ENCODE measurements around the gene RCAN3.
A peak's percentile ranks its signal among the peaks of the same experiment; 100 is the strongest.

The RCAN3 gene

GRCh38 chr1:24568475-24568874 lies 65.8 kb downstream of the RCAN3 start:
- TF ChIP-seq, protein P1, sequence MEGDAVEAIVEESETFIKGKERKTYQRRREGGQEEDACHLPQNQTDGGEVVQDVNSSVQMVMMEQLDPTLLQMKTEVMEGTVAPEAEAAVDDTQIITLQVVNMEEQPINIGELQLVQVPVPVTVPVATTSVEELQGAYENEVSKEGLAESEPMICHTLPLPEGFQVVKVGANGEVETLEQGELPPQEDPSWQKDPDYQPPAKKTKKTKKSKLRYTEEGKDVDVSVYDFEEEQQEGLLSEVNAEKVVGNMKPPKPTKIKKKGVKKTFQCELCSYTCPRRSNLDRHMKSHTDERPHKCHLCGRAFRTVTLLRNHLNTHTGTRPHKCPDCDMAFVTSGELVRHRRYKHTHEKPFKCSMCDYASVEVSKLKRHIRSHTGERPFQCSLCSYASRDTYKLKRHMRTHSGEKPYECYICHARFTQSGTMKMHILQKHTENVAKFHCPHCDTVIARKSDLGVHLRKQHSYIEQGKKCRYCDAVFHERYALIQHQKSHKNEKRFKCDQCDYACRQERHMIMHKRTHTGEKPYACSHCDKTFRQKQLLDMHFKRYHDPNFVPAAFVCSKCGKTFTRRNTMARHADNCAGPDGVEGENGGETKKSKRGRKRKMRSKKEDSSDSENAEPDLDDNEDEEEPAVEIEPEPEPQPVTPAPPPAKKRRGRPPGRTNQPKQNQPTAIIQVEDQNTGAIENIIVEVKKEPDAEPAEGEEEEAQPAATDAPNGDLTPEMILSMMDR (IDR thresholded peaks at IDR 0.05; ENCODE audit: borderline replicate concordance, extremely low read depth, low read length, poor library complexity, severe bottlenecking): no peak
- TF ChIP-seq EZH2 (IDR thresholded peaks at IDR 0.05; ENCODE audit: borderline replicate concordance, low read depth, low read length, severe bottlenecking): no peak
- no peaks in the 10 kb centered on the region for H3K79me2 ChIP-seq (ENCODE audit: insufficient read depth, low read length)
- H3K4me3 ChIP-seq (ENCODE audit: low read depth in 1 of 2, low read length in 2 of 2): no peak overlapping the region
- H3K27me3 ChIP-seq (ENCODE audit: insufficient read depth, low read length, poor library complexity): no peaks in the 10 kb centered on the region
- H3K9ac ChIP-seq (ENCODE audit: low read depth, low read length): no peak overlapping the region
- ATAC-seq (ENCODE audit: insufficient read depth, low read depth): no peak
- no peak overlapping the region for H2AFZ ChIP-seq (ENCODE audit: low read depth, low read length)
- no peaks in the 10 kb centered on the region for H4K20me1 ChIP-seq (ENCODE audit: insufficient read depth, low read length)
- no peaks in the 10 kb centered on the region for H3K9me3 ChIP-seq (ENCODE audit: insufficient read depth, low read length, severe bottlenecking)
- no peaks in the 10 kb centered on the region for H3K36me3 ChIP-seq (ENCODE audit: insufficient read depth, low read length)
- H3K4me2 ChIP-seq (ENCODE audit: insufficient read depth, low read length): no peak overlapping the region
- no peaks in the 10 kb centered on the region for H3K4me1 ChIP-seq (ENCODE audit: insufficient read depth, low read length)
- no peak overlapping the region for H3K27ac ChIP-seq (ENCODE audit: low read length)
- no peak for DNase-seq

DNA sequence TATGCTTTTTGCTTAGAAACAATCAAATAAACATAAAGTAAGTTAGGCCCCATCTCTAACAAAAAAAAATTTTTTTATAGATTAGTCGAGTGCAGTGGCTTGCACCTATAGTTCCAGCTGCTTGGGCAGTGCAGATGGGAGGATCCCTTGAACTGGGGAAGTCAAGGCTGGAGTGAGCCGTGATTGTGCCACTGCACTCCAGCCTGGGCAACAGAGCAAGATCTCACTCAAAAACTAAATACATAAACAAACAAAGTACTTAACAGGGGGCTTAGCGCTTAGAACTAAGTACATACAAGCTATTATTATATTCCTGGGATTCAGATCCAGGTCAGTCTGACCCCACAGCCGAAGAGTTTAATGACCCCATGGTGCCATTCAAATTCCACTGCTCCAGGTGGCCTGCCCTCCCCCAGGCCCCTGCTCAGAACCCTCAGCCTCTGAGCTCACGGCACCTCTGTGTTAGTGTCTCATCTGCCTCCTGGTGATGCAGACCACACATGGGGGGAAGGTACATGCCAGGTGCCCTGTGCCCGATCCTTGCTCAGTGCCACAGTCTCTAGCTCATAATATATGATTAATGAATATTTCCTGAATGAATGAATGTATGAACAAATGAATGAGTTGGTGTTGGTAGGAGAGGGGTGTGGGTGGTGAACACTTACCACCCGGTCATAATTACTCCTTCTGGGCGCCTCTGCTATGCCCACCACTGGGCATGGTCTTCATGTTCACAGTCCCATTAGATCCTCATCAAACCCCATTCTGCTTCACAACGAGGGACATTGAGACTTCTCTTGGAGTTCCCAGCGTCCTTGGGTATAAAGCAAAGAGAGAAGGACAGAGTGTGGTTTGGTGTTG lies 67.9 kb downstream of the RCAN3 start:
- Histone ChIP-seq H3K27ac (ENCODE audit: low read length) (no peak overlapping the region), H3K79me2 (ENCODE audit: insufficient read depth, low read length) (no peaks in the 10 kb centered on the region), H3K4me3 (ENCODE audit: low read depth in 1 of 2, low read length in 2 of 2) (no peak overlapping the region), H3K36me3 (ENCODE audit: insufficient read depth, low read length) (no peaks in the 10 kb centered on the region), H3K4me2 (ENCODE audit: insufficient read depth, low read length) (no peak overlapping the region), H3K4me1 (ENCODE audit: insufficient read depth, low read length) (no peaks in the 10 kb centered on the region), H4K20me1 (ENCODE audit: insufficient read depth, low read length) (no peaks in the 10 kb centered on the region), H3K27me3 (ENCODE audit: insufficient read depth, low read length, poor library complexity) (no peaks in the 10 kb centered on the region), H3K9ac (ENCODE audit: low read depth, low read length) (no peak overlapping the region), H2AFZ (ENCODE audit: low read depth, low read length) (no peak overlapping the region), H3K9me3 (ENCODE audit: insufficient read depth, low read length, severe bottlenecking) (no peaks in the 10 kb centered on the region)
- no peak for DNase-seq
- no peak for TF ChIP-seq EZH2 (IDR thresholded peaks at IDR 0.05; ENCODE audit: borderline replicate concordance, low read depth, low read length, severe bottlenecking)
- TF ChIP-seq, protein P1 (IDR thresholded peaks at IDR 0.05; ENCODE audit: borderline replicate concordance, extremely low read depth, low read length, poor library complexity, severe bottlenecking): no peak
- no peak for ATAC-seq (ENCODE audit: insufficient read depth, low read depth)

- Histone ChIP-seq H3K4me3 (ENCODE audit: low read depth in 1 of 2, low read length in 2 of 2) (no peak overlapping the region), H3K9ac (ENCODE audit: low read depth, low read length) (no peak overlapping the region), H2AFZ (ENCODE audit: low read depth, low read length) (0 out of 2 replicates have a peak overlapping the region, but pooled peaks have one; percentile 10), H3K27me3 (ENCODE audit: insufficient read depth, low read length, poor library complexity) (no peaks in the 10 kb centered on the region), H3K9me3 (ENCODE audit: insufficient read depth, low read length, severe bottlenecking) (no peaks in the 10 kb centered on the region), H4K20me1 (ENCODE audit: insufficient read depth, low read length) (no peaks in the 10 kb centered on the region), H3K36me3 (ENCODE audit: insufficient read depth, low read length) (no peaks in the 10 kb centered on the region), H3K4me2 (ENCODE audit: insufficient read depth, low read length) (no peak overlapping the region), H3K79me2 (ENCODE audit: insufficient read depth, low read length) (no peaks in the 10 kb centered on the region), H3K27ac (ENCODE audit: low read length) (no peak overlapping the region), H3K4me1 (ENCODE audit: insufficient read depth, low read length) (no peaks in the 10 kb centered on the region)
- ATAC-seq (ENCODE audit: insufficient read depth, low read depth) (no peak), DNase-seq (no peak)
- TF ChIP-seq EZH2 (IDR thresholded peaks at IDR 0.05; ENCODE audit: borderline replicate concordance, low read depth, low read length, severe bottlenecking): no peak
- TF ChIP-seq, protein P1 (IDR thresholded peaks at IDR 0.05; ENCODE audit: borderline replicate concordance, extremely low read depth, low read length, poor library complexity, severe bottlenecking): no peak
Observed at GRCh38 chr1:24572301-24572700, 69.7 kb downstream of the RCAN3 start.

All from DND-41 (cell line).